ENCODE data around the gene MORC3. TPM values are rescaled to one million over a fixed set of nuclear protein-coding genes. Genes with fewer than 3 reads are reported as not detected.
A peak's percentile ranks its signal among the peaks of the same experiment; 100 is the strongest.

Gene MORC3
- total and polyA plus RNA-seq, 9 of the 15 experiments (the other 6 are each of a cell fraction or from before 2014, with no cell fraction given), result 12.7 to 53.7 (median 36.0) TPM

DNA sequence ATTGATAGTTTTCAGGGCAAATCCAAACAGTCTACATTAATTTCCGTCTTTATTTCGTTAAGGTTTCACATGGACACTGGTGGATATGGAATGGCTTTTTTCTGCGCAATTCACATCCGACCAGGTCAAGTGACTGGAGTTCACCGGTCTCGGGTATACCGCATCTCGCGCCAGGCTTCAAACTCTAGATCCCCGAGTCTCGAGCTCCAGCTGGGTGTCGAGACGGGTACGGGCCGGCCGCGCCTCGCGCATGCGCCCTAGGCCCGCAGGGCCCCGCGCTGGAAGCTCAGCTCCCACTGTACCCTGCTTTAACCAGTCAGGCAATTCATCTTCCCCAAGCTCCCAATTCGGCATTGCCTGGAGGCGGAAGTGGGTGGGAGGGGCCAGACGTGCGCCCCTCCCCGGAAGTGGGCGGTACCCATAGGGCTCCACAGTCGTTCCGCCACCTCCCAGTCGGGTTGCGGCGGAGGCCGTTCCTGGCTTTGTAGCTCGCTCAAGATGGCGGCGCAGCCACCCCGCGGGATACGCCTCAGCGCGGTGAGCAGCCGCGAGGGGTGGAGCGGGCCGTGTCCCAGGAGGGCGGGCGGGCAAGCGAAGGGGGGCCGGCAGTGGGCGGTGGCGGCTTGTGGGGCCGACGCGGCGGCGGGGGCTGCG lies at the start of gene MORC3 (continued):
- TF ChIP-seq, protein P1, sequence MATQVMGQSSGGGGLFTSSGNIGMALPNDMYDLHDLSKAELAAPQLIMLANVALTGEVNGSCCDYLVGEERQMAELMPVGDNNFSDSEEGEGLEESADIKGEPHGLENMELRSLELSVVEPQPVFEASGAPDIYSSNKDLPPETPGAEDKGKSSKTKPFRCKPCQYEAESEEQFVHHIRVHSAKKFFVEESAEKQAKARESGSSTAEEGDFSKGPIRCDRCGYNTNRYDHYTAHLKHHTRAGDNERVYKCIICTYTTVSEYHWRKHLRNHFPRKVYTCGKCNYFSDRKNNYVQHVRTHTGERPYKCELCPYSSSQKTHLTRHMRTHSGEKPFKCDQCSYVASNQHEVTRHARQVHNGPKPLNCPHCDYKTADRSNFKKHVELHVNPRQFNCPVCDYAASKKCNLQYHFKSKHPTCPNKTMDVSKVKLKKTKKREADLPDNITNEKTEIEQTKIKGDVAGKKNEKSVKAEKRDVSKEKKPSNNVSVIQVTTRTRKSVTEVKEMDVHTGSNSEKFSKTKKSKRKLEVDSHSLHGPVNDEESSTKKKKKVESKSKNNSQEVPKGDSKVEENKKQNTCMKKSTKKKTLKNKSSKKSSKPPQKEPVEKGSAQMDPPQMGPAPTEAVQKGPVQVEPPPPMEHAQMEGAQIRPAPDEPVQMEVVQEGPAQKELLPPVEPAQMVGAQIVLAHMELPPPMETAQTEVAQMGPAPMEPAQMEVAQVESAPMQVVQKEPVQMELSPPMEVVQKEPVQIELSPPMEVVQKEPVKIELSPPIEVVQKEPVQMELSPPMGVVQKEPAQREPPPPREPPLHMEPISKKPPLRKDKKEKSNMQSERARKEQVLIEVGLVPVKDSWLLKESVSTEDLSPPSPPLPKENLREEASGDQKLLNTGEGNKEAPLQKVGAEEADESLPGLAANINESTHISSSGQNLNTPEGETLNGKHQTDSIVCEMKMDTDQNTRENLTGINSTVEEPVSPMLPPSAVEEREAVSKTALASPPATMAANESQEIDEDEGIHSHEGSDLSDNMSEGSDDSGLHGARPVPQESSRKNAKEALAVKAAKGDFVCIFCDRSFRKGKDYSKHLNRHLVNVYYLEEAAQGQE (IDR thresholded peaks at IDR 0.05; ENCODE audit: borderline replicate concordance), result peak; percentile 97
- TF ChIP-seq, protein P1 (CRISPR knock-in tag; IDR thresholded peaks at IDR 0.05; ENCODE audit: low read depth), result peak; percentile 51; the same call in 1 of the 2 replicates
- TF ChIP-seq ZNF449 (CRISPR knock-in tag; IDR thresholded peaks at IDR 0.05) (no peak), ZNF668 (CRISPR knock-in tag; IDR thresholded peaks at IDR 0.05) (no peak), ZC3H4 (CRISPR knock-in tag; IDR thresholded peaks at IDR 0.05; ENCODE audit: borderline replicate concordance) (no peak), PHF21A (IDR thresholded peaks at IDR 0.05; ENCODE audit: borderline replicate concordance, low read depth) (0 out of 2 replicates have a peak, but pooled peaks have one; percentile 17), ZFP36 (IDR thresholded peaks at IDR 0.05; ENCODE audit: low read depth, low read length, partially characterized antibody) (peak; percentile 57), TAF15 (IDR thresholded peaks at IDR 0.05; ENCODE audit: low read depth, low read length) (no peak), ZFP1 (CRISPR knock-in tag; IDR thresholded peaks at IDR 0.05) (no peak), RFX5 (IDR thresholded peaks at IDR 0.05; ENCODE audit: low read depth, low read length) (no peak), NUFIP1 (IDR thresholded peaks at IDR 0.05; ENCODE audit: partially characterized antibody) (no peak), SNIP1 (IDR thresholded peaks at IDR 0.05; ENCODE audit: low read depth) (no peak), TARDBP (IDR thresholded peaks at IDR 0.05) (no peak), POLR2AphosphoS2 (IDR thresholded peaks at IDR 0.05; ENCODE audit: low read length) (peak; percentile 64; the same call in 1 of the 2 replicates)
- TF ChIP-seq, protein P2, sequence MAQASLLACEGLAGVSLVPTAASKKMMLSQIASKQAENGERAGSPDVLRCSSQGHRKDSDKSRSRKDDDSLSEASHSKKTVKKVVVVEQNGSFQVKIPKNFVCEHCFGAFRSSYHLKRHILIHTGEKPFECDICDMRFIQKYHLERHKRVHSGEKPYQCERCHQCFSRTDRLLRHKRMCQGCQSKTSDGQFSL (CRISPR knock-in tag; IDR thresholded peaks at IDR 0.05), result no peak
- TF ChIP-seq, protein P2 (tag; IDR thresholded peaks at IDR 0.05), result no peak
- TF ChIP-seq, protein P3, sequence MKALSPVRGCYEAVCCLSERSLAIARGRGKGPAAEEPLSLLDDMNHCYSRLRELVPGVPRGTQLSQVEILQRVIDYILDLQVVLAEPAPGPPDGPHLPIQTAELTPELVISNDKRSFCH (CRISPR knock-in tag; IDR thresholded peaks at IDR 0.05), result no peak
- TF ChIP-seq, protein P3 (tag; IDR thresholded peaks at IDR 0.05), result 0 out of 2 replicates have a peak, but pooled peaks have one; percentile 33
